22Rv1 (cell line): Measurements from ENCODE around the gene PLEKHA5.

Source experiments
- CTCF ChIP-seq: fragments of 450-650 bp; IDR thresholded peaks from 2 replicates; pipeline ENCODE4 v1.5.1; 2017; ENCODE audit warnings: mild to moderate bottlenecking
- ZFX ChIP-seq: fragments of 450-650 bp; IDR thresholded peaks from 2 replicates; pipeline ENCODE4 v1.6.1; 2017; ENCODE audit warnings: antibody characterized with exemption, borderline replicate concordance

GRCh38 chr12:19095331-19095730, 34.2 kb upstream of the PLEKHA5 start:
- TF ChIP-seq CTCF (no peak), ZFX (no peak)
